Activated CD8-positive, alpha-beta T cell treated with anti-CD3 and anti-CD28 coated beads for 36 hours (primary cell): Measurements from ENCODE around the gene CCDC82. TPM values are rescaled to one million over a fixed set of nuclear protein-coding genes. Genes with fewer than 3 reads are reported as not detected.
"Not testable (repeated sequence)": the region's sequence is repeated elsewhere in the genome, so short reads cannot be mapped to it uniquely, and the experiment has no call there.

Source experiments
- ATAC-seq: fragments of 200-7000 bp; cut with Tn5 transposase; one replicate; pipeline ENCODE4 v1.10.0; 2021; ENCODE audit warnings: mild to moderate bottlenecking, moderate library complexity
- CTCF ChIA-PET: fragments of 350-600 bp; sonication (Branson Sonifier 250); formaldehyde crosslinking; loops from one replicate; lab custom pipeline; 2021; ENCODE audit warnings: antibody characterized with exemption; lab: Charles Lee
- POLR2A ChIA-PET: fragments of 350-600 bp; sonication (Branson Sonifier 250); formaldehyde crosslinking; loops from one replicate; lab custom pipeline; 2021; ENCODE audit warnings: antibody characterized with exemption; lab: Charles Lee
- DNase-seq: peaks from one replicate; pipeline ENCODE4 v3.0.0-alpha.2; 2020
- H3K27ac Mint-ChIP-seq: one replicate; pipeline ENCODE4 v1.8.0; 2021; ENCODE audit warnings: mild to moderate bottlenecking, mixed read lengths
- H3K27me3 Mint-ChIP-seq: one replicate; pipeline ENCODE4 v1.8.0; 2021; ENCODE audit warnings: mixed read lengths
- H3K36me3 Mint-ChIP-seq: one replicate; pipeline ENCODE4 v1.8.0; 2021; ENCODE audit warnings: low read depth, mixed read lengths
- H3K4me1 Mint-ChIP-seq: one replicate; pipeline ENCODE4 v1.8.0; 2021; ENCODE audit warnings: low read depth, mixed read lengths
- H3K4me3 Mint-ChIP-seq: one replicate; pipeline ENCODE4 v1.8.0; 2021; ENCODE audit warnings: mild to moderate bottlenecking, moderate library complexity, mixed read lengths
- H3K9me3 Mint-ChIP-seq: one replicate; pipeline ENCODE4 v1.8.0; 2021; ENCODE audit warnings: mixed read lengths
- intact Hi-C: fragments of 100-400 bp; cut with micrococcal nuclease; formaldehyde crosslinking; loops from one replicate; pipeline ENCODE4 v1.10.0; 2022
- total RNA-seq, 2 experiments: library from RNA; stranded (reverse); gene quantifications; one replicate each; pipeline ENCODE4 v1.2.3, GENCODE V29; 2021
- TF ChIP-seq, protein P1 (sequence below): fragments of 200-600 bp; IDR thresholded peaks from one replicate; pipeline ENCODE4 v1.8.0; 2022; ENCODE audit warnings: antibody characterized with exemption, mild to moderate bottlenecking

CCDC82 gene
- total RNA-seq, 2 experiments from 2014 or later: 25.3 to 27.0 TPM

DNA sequence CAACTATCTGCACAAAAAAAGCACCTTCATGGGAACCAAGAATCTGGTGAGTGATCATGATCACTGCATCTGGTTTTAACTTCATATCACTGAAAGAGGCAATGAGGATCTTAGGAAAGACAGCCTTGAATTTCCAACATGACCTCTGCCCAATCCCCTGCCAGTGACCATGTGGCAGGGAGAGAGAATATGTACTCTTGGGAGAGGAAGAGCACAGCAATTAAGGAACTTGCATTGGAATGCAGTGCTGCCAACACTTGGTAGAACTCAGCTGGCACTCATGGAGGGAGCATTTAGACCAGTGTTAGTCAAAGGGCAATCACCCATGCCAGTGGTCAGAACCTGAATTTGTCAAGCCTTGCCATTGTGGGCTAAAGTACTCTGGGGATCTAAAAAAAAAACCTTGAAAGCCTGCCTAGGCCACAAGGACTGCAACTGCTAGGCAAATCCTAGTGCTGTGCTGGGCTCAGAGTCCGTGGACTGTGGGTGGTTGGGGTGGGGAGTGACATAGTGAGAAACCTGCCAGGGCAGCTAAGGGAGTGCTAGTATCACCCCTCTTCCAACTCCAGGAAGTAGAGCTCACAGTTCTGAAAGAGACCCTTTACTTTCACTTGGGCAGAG, 23.2 kb upstream of the CCDC82 start:
- Mint-ChIP-seq H3K4me3 (no peak overlapping the region), H3K9me3 (no peaks in the 10 kb centered on the region), H3K4me1 (peaks cover 6% of the 10 kb centered on the region), H3K36me3 (no peaks in the 10 kb centered on the region), H3K27ac (no peak overlapping the region), H3K27me3 (peaks cover 17% of the 10 kb centered on the region)
- intact Hi-C loops: no loop called here
- TF ChIP-seq, protein P1, sequence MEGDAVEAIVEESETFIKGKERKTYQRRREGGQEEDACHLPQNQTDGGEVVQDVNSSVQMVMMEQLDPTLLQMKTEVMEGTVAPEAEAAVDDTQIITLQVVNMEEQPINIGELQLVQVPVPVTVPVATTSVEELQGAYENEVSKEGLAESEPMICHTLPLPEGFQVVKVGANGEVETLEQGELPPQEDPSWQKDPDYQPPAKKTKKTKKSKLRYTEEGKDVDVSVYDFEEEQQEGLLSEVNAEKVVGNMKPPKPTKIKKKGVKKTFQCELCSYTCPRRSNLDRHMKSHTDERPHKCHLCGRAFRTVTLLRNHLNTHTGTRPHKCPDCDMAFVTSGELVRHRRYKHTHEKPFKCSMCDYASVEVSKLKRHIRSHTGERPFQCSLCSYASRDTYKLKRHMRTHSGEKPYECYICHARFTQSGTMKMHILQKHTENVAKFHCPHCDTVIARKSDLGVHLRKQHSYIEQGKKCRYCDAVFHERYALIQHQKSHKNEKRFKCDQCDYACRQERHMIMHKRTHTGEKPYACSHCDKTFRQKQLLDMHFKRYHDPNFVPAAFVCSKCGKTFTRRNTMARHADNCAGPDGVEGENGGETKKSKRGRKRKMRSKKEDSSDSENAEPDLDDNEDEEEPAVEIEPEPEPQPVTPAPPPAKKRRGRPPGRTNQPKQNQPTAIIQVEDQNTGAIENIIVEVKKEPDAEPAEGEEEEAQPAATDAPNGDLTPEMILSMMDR: no peak
- DNase-seq (no peak), ATAC-seq (no peak)
- ChIA-PET POLR2A (no interaction called here), CTCF (interaction anchor here (1.3 to 1.9 kb wide), 2 partner anchors 12 to 568 kb away, joined by 3 to 4 read pairs; no protein-coding TSS in a partner anchor)

GRCh38 chr11:96411412-96411811, 21.7 kb upstream of the CCDC82 start:
- H3K4me3 Mint-ChIP-seq, ATAC-seq, H3K27ac Mint-ChIP-seq, intact Hi-C loops, CTCF ChIA-PET, H3K36me3 Mint-ChIP-seq, H3K9me3 Mint-ChIP-seq, POLR2A ChIA-PET, H3K4me1 Mint-ChIP-seq, DNase-seq: not testable (repeated sequence)
- peaks cover 12% of the 10 kb centered on the region for H3K27me3 Mint-ChIP-seq

DNA sequence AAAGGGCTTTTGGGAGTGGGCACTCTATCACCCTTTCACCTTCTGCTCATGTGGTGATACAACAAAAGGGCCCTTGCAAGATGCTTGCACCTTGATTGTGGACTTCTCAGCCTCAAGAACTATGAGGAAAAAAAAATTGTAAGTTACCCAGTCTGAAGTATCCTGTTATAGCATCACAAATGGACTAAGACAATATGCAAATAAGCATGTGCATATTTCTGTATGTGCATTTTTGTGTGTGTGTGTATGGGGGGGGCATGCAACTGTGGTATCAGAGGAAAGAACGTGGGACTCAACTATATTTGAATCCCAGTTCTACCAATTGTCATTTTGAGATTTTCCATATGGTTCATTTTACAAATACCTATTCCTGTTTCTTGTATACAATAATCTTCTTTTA, 11.0 kb upstream of the CCDC82 start:
- TF ChIP-seq, protein P1: no peak
- peaks cover 14% of the 10 kb centered on the region for H3K27me3 Mint-ChIP-seq
- intact Hi-C loops: no loop called here
- no peak overlapping the region for H3K4me3 Mint-ChIP-seq
- H3K27ac Mint-ChIP-seq: no peak overlapping the region
- ChIA-PET CTCF (interaction anchor here (0.9 to 1.4 kb wide), 2 partner anchors 58 to 567 kb away, joined by 3 to 4 read pairs; partner anchors contain the start of gene MAML2), POLR2A (no interaction called here)
- H3K36me3 Mint-ChIP-seq: no peaks in the 10 kb centered on the region
- DNase-seq (no peak), ATAC-seq (no peak)
- no peaks in the 10 kb centered on the region for H3K9me3 Mint-ChIP-seq
- H3K4me1 Mint-ChIP-seq: peaks cover 6% of the 10 kb centered on the region

GRCh38 chr11:96397863-96398262, 8.2 kb upstream of the CCDC82 start:
- Mint-ChIP-seq H3K4me3 (no peak overlapping the region), H3K36me3 (no peaks in the 10 kb centered on the region), H3K9me3 (no peaks in the 10 kb centered on the region), H3K27ac (no peak overlapping the region), H3K4me1 (peaks cover 6% of the 10 kb centered on the region), H3K27me3 (peaks cover 6% of the 10 kb centered on the region)
- POLR2A ChIA-PET: no interaction called here
- intact Hi-C loops: loop anchor here (10.0 kb wide), 2 partner anchors 343 to 563 kb away; no protein-coding TSS in a partner anchor
- ATAC-seq (no peak), DNase-seq (no peak)
- CTCF ChIA-PET: no interaction called here
- TF ChIP-seq, protein P1: no peak

- Mint-ChIP-seq H3K36me3 (peaks cover 2% of the 10 kb centered on the region), H3K27me3 (no peaks in the 10 kb centered on the region), H3K4me3 (no peak overlapping the region), H3K9me3 (peaks cover 1% of the 10 kb centered on the region), H3K4me1 (peaks cover 14% of the 10 kb centered on the region), H3K27ac (no peak overlapping the region)
- ATAC-seq: no peak
- TF ChIP-seq, protein P1: no peak
- intact Hi-C loops: loop anchor here (10.0 kb wide), 2 partner anchors 342 to 562 kb away; no protein-coding TSS in a partner anchor
- no peak for DNase-seq
- POLR2A ChIA-PET: interaction anchor here (0.7 kb wide), 1 partner anchor 227 kb away, joined by 4 read pairs; no protein-coding TSS in a partner anchor
- CTCF ChIA-PET: interaction anchor here (0.8 to 1.7 kb wide), 4 partner anchors 25 to 561 kb away, joined by 3 to 6 read pairs (median 4); partner anchors contain the start of gene MAML2
Observed at GRCh38 chr11:96396637-96397036, 6.9 kb upstream of the CCDC82 start.
